SU-DHL-6 (cell line): Measurements from ENCODE around the gene UBAC1.
"Not testable (repeated sequence)": the region's sequence is repeated elsewhere in the genome, so short reads cannot be mapped to it uniquely, and the experiment has no call there.

Experiments used
- H2AFZ ChIP-seq: fragments of 200-600 bp; sonication (generic); 2 replicates; pipeline ENCODE4 v1.6.1; 2014; ENCODE audit warnings: low read depth, mild to moderate bottlenecking, moderate library complexity, mixed read lengths, antibody characterized with exemption, low read length; ENCODE audit not compliant: severe bottlenecking
- H3F3A ChIP-seq: fragments of 200-600 bp; shearing (Covaris generic); 2 replicates; pipeline ENCODE4 v1.6.0; 2016; ENCODE audit warnings: antibody characterized with exemption, mild to moderate bottlenecking; ENCODE audit not compliant: insufficient read depth
- H3K27ac ChIP-seq: fragments of 200-600 bp; sonication (generic); 2 replicates; pipeline ENCODE4 v1.5.1; 2016; ENCODE audit warnings: low read depth, mild to moderate bottlenecking, low read length, moderate library complexity, mixed read lengths
- H3K27me3 ChIP-seq: fragments of 200-600 bp; sonication (generic), shearing (Covaris generic); 2 replicates; pipeline ENCODE4 v1.6.0; 2014; ENCODE audit warnings: mild to moderate bottlenecking, low read length
- H3K36me3 ChIP-seq: fragments of 200-600 bp; sonication (generic); 2 replicates; pipeline ENCODE4 v1.6.1; 2014; ENCODE audit warnings: mild to moderate bottlenecking, low read length, mixed read lengths
- H3K4me2 ChIP-seq: fragments of 300-600, 200-600 bp; shearing (Covaris generic), sonication (generic); 2 replicates; pipeline ENCODE4 v1.6.0; 2014; ENCODE audit warnings: low read length, low read depth, mild to moderate bottlenecking; ENCODE audit not compliant: poor library complexity, severe bottlenecking
- H3K4me3 ChIP-seq: fragments of 200-600 bp; sonication (generic); 2 replicates; pipeline ENCODE4 v1.5.1; 2014; ENCODE audit warnings: antibody characterized with exemption, low read length, mild to moderate bottlenecking, mixed read lengths; ENCODE audit not compliant: insufficient read depth, poor library complexity, severe bottlenecking
- H3K79me2 ChIP-seq: fragments of 200-600 bp; sonication (generic); 2 replicates; pipeline ENCODE4 v1.6.1; 2014; ENCODE audit warnings: mild to moderate bottlenecking, low read length, moderate library complexity; ENCODE audit not compliant: insufficient read depth
- H3K9ac ChIP-seq: fragments of 200-600 bp; sonication (generic); 2 replicates; pipeline ENCODE4 v1.7.0; 2014; ENCODE audit warnings: mild to moderate bottlenecking, low read length
- H3K9me2 ChIP-seq: fragments of 200-600 bp; sonication (generic); replicated peaks from 2 replicates; pipeline ENCODE4 v1.6.1; 2014; ENCODE audit warnings: low read length; ENCODE audit not compliant: insufficient read depth
- H3K9me3 ChIP-seq: fragments of 200-600 bp; sonication (generic); 2 replicates; pipeline ENCODE4 v1.6.1; 2014; ENCODE audit warnings: low read length, mixed read lengths; ENCODE audit not compliant: insufficient read depth
- H4K20me1 ChIP-seq: fragments of 200-600 bp; sonication (generic); 2 replicates; pipeline ENCODE4 v1.6.1; 2014; ENCODE audit warnings: low read depth, mild to moderate bottlenecking, antibody characterized with exemption, low read length, moderate library complexity, mixed read lengths
- EZH2phosphoT487 ChIP-seq: fragments of 200-600 bp; sonication (generic), shearing (Covaris generic); conservative IDR thresholded peaks from 2 replicates; pipeline ENCODE4 v1.6.1; 2018; ENCODE audit warnings: mild to moderate bottlenecking, antibody characterized with exemption, low read length, moderate library complexity, mixed read lengths
- TF ChIP-seq, protein P1 (sequence below): fragments of 200-600 bp; sonication (generic); IDR thresholded peaks from one replicate; pipeline ENCODE4 v1.5.1; 2017; ENCODE audit warnings: antibody characterized with exemption, mild to moderate bottlenecking, low read length, moderate library complexity; ENCODE audit not compliant: insufficient read depth, poor library complexity, severe bottlenecking

UBAC1 gene

GRCh38 chr9:135969064-135969683 is 8.0 kb upstream of the UBAC1 start:
- Histone ChIP-seq H3F3A (no peaks in the 10 kb centered on the region), H3K4me2 (no peak overlapping the region), H2AFZ (no peak overlapping the region), H3K36me3 (no peaks in the 10 kb centered on the region), H3K9me3 (no peaks in the 10 kb centered on the region), H3K27me3 (no peaks in the 10 kb centered on the region), H3K9ac (no peak overlapping the region), H3K79me2 (no peaks in the 10 kb centered on the region), H3K9me2 (no peaks in the 10 kb centered on the region), H3K27ac (no peak overlapping the region), H4K20me1 (no peaks in the 10 kb centered on the region), H3K4me3 (no peak overlapping the region)
- TF ChIP-seq, protein P1, sequence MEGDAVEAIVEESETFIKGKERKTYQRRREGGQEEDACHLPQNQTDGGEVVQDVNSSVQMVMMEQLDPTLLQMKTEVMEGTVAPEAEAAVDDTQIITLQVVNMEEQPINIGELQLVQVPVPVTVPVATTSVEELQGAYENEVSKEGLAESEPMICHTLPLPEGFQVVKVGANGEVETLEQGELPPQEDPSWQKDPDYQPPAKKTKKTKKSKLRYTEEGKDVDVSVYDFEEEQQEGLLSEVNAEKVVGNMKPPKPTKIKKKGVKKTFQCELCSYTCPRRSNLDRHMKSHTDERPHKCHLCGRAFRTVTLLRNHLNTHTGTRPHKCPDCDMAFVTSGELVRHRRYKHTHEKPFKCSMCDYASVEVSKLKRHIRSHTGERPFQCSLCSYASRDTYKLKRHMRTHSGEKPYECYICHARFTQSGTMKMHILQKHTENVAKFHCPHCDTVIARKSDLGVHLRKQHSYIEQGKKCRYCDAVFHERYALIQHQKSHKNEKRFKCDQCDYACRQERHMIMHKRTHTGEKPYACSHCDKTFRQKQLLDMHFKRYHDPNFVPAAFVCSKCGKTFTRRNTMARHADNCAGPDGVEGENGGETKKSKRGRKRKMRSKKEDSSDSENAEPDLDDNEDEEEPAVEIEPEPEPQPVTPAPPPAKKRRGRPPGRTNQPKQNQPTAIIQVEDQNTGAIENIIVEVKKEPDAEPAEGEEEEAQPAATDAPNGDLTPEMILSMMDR: no peak
- TF ChIP-seq EZH2phosphoT487: no peak

DNA sequence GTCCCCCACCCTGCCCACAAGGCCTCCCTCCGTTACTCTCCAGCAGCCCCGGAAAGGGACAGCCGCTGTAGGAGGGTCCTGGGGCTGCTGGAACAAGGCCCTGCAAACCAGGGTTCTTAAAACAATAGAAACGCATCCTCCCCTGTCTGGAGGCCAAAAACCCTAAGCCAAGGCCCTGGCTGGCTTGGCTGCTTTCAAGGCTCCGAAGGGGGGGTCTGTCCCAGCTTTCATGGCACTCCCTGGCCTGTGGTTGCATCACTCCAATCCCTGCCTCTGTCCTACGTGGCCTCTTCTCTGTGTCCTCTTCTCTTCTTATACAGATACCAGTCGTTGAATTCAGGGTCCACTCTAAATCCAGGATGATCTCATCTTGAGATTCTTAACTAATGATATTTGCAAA is 7.4 kb upstream of the UBAC1 start:
- no peaks in the 10 kb centered on the region for H3K9me3 ChIP-seq
- no peaks in the 10 kb centered on the region for H3K79me2 ChIP-seq
- H3K9me2 ChIP-seq: no peaks in the 10 kb centered on the region
- H3K36me3 ChIP-seq: no peaks in the 10 kb centered on the region
- H3F3A ChIP-seq: no peaks in the 10 kb centered on the region
- no peak overlapping the region for H3K27ac ChIP-seq
- H4K20me1 ChIP-seq: no peaks in the 10 kb centered on the region
- no peak overlapping the region for H2AFZ ChIP-seq
- H3K4me3 ChIP-seq: no peak overlapping the region
- H3K27me3 ChIP-seq: no peaks in the 10 kb centered on the region
- H3K4me2 ChIP-seq: no peak overlapping the region
- TF ChIP-seq EZH2phosphoT487: no peak
- TF ChIP-seq, protein P1: no peak
- no peak overlapping the region for H3K9ac ChIP-seq

DNA sequence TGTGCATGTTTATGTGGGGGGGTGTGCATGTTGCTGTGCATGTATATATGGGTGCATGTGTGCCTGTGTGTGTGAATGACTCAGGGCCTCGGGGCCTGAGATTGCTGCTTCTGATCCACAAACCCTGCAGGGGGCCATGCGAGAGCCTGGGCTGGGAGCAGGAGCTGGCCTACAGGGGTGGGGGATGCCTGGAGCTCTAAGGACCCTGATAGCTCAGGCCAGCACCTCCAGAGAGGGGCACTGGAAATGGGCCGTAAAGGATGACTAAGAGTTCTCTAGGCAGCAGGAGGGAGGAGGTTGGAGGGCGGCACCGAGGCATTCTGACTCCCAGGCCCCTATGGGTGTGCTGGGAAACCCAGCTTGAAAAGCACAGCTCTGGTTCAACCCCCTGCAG is 6.9 kb upstream of the UBAC1 start:
- Histone ChIP-seq H2AFZ (no peak overlapping the region), H4K20me1 (no peaks in the 10 kb centered on the region), H3F3A (no peaks in the 10 kb centered on the region), H3K9me2 (no peaks in the 10 kb centered on the region), H3K4me3 (no peak overlapping the region), H3K27me3 (no peaks in the 10 kb centered on the region), H3K79me2 (no peaks in the 10 kb centered on the region), H3K36me3 (no peaks in the 10 kb centered on the region), H3K4me2 (no peak overlapping the region), H3K9me3 (no peaks in the 10 kb centered on the region), H3K27ac (no peak overlapping the region), H3K9ac (no peak overlapping the region)
- TF ChIP-seq, protein P1: no peak
- TF ChIP-seq EZH2phosphoT487: no peak

DNA sequence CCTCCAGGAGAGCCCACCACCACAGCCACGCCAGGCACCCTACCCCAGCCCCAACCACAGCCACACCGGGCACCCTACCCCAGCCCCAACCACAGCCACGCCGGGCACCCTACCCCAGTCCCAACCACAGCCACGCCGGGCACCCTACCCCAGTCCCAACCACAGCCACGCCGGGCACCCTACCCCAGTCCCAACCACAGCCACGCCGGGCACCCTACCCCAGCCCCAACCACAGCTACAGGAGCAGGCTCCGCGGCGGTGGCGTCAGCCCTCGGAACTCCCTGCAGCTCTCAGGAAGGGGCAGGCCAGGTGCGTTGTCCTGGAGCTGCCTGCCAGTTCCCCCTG is 5.7 kb upstream of the UBAC1 start:
- H3K9me3 ChIP-seq, H4K20me1 ChIP-seq, H3K79me2 ChIP-seq, H3K4me2 ChIP-seq, H3K27me3 ChIP-seq, H3K9me2 ChIP-seq, H3K4me3 ChIP-seq, H3F3A ChIP-seq, H3K9ac ChIP-seq, H3K36me3 ChIP-seq, H3K27ac ChIP-seq, H2AFZ ChIP-seq: not testable (repeated sequence)
